NCI-H524 (cell line): ENCODE data around the gene GAPDH.

Experiments used
- DNase-seq, 2 experiments: peaks; one replicate each; lab custom pipeline; 2025; lab: John Stamatoyannopoulos, UW

GAPDH gene

DNA sequence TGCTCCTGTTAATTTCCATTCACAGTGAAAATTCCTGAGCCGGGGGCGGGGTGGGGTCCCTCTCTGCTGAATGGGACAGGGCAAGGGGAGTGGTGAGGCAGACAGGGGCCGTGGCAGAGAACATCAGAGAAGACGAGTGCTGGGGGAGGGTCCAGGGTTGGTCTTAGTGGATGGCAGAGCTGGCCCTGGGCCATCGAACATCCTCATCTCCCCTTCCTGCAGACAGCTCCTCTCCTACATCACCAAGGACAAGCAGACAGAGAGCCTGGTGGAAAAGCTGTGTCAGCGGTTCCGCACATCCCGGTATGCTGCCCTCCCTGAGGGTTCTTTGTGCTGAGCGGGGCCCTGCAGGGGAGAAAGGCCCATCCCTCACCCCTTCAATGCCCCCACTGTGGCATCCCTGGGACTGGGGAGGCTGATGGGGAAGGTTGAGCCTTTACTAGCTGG, 5.0 kb upstream of the GAPDH start:
- DNase-seq: no peak

DNA sequence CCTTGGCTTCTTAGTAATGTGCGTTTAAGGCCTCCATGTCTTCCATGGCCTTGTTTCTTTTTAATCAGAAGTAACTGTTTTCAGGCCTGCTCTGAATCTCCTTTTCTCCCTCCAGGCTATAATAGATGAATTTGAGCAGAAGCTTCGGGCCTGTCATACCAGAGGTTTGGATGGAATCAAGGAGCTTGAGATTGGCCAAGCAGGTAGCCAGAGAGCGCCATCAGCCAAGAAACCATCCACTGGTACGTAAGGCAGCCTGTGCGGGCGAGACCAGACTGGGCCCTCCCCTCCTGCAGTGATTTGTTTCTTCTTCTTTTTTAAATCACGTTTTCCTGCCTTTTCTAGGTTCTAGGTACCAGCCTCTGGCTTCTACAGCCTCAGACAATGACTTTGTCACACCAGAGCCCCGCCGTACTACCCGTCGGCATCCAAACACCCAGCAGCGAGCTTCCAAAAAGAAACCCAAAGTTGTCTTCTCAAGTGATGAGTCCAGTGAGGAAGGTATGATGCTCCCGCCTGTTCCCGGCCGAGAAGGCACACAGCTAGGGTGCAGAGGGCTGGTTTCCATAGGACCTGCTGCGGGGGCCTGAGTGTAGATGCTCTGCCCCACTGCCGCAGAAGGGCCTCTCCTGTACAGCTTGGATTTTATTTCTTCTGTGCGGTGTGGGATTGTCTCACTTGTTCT, 3.6 kb upstream of the GAPDH start:
- DNase-seq: no peak

DNA sequence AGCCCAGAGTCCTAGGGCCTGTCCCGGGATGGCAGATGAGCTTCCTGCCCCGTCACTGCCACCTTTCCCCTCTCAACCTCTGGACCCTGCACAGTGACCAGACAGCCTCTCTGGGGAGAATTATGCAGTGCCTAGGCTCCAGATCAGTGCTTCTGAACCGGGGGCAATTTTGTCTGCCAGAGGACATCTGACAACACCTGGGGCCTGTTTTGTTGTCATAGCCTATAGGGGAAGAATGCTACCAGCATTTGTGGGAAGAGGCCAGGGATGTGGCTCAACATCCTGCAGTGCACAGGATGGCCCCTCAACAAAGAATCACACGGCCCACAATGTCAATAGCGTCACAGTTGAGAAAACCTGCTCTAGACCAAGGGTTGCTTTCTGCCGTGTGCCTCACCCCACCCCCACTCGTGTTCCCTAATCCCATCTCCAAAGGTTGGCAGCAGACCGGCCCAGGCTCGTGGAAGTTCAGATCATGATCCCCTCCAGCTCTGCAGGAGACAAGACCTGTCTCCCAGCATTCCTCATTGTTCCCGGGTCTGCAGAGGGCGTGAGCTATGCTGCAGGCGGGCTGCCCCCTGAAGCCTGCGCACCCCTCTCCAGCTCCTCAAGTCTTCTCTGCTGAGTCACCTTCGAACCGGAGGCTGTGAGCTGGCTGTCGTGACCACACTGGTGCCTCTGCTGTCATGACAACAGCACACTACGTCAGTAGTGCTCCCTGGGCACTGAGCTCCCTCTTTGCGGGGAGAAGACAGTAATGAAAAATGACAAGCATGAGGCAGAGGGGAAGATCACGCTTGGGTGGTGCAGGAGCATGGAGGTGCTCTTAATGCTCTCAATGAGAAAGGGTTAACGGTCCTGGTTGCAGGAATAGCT, 2.0 kb upstream of the GAPDH start:
- DNase-seq: peak in 1 of 2 experiments; percentile 56

DNA sequence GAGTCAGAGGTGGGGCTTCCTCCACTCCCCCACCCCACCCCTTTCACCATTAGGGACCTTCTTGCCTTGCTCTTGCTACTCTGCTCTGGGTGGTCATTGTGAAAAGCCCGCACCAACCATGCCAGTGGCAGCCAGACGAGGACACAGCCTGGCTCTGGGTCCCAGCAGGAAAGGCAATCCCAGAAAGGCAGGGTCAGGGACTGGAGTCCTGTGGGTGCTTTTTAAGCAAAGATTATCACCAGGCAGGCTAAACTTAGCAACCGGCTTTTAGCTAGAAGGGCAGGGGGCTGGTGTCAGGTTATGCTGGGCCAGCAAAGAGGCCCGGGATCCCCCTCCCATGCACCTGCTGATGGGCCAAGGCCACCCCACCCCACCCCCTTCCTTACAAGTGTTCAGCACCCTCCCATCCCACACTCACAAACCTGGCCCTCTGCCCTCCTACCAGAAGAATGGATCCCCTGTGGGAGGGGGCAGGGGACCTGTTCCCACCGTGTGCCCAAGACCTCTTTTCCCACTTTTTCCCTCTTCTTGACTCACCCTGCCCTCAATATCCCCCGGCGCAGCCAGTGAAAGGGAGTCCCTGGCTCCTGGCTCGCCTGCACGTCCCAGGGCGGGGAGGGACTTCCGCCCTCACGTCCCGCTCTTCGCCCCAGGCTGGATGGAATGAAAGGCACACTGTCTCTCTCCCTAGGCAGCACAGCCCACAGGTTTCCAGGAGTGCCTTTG, 1.2 kb upstream of the GAPDH start:
- DNase-seq: peak; percentile 39 to 75

DNA sequence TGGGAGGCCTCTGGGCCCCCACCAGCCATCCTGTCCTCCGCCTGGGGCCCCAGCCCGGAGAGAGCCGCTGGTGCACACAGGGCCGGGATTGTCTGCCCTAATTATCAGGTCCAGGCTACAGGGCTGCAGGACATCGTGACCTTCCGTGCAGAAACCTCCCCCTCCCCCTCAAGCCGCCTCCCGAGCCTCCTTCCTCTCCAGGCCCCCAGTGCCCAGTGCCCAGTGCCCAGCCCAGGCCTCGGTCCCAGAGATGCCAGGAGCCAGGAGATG, 729 bp upstream of the GAPDH start:
- no peak for DNase-seq

DNA sequence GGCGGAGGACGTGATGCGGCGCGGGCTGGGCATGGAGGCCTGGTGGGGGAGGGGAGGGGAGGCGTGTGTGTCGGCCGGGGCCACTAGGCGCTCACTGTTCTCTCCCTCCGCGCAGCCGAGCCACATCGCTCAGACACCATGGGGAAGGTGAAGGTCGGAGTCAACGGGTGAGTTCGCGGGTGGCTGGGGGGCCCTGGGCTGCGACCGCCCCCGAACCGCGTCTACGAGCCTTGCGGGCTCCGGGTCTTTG, 303 bp downstream of the GAPDH start:
- peak in 1 of 2 experiments; percentile 57 for DNase-seq

DNA sequence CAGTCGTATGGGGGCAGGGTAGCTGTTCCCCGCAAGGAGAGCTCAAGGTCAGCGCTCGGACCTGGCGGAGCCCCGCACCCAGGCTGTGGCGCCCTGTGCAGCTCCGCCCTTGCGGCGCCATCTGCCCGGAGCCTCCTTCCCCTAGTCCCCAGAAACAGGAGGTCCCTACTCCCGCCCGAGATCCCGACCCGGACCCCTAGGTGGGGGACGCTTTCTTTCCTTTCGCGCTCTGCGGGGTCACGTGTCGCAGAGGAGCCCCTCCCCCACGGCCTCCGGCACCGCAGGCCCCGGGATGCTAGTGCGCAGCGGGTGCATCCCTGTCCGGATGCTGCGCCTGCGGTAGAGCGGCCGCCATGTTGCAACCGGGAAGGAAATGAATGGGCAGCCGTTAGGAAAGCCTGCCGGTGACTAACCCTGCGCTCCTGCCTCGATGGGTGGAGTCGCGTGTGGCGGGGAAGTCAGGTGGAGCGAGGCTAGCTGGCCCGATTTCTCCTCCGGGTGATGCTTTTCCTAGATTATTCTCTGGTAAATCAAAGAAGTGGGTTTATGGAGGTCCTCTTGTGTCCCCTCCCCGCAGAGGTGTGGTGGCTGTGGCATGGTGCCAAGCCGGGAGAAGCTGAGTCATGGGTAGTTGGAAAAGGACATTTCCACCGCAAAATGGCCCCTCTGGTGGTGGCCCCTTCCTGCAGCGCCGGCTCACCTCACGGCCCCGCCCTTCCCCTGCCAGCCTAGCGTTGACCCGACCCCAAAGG, 804 bp downstream of the GAPDH start:
- DNase-seq: peak; percentile 51 to 57

DNA sequence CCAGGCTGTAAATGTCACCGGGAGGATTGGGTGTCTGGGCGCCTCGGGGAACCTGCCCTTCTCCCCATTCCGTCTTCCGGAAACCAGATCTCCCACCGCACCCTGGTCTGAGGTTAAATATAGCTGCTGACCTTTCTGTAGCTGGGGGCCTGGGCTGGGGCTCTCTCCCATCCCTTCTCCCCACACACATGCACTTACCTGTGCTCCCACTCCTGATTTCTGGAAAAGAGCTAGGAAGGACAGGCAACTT, 1.3 kb downstream of the GAPDH start:
- no peak for DNase-seq

DNA sequence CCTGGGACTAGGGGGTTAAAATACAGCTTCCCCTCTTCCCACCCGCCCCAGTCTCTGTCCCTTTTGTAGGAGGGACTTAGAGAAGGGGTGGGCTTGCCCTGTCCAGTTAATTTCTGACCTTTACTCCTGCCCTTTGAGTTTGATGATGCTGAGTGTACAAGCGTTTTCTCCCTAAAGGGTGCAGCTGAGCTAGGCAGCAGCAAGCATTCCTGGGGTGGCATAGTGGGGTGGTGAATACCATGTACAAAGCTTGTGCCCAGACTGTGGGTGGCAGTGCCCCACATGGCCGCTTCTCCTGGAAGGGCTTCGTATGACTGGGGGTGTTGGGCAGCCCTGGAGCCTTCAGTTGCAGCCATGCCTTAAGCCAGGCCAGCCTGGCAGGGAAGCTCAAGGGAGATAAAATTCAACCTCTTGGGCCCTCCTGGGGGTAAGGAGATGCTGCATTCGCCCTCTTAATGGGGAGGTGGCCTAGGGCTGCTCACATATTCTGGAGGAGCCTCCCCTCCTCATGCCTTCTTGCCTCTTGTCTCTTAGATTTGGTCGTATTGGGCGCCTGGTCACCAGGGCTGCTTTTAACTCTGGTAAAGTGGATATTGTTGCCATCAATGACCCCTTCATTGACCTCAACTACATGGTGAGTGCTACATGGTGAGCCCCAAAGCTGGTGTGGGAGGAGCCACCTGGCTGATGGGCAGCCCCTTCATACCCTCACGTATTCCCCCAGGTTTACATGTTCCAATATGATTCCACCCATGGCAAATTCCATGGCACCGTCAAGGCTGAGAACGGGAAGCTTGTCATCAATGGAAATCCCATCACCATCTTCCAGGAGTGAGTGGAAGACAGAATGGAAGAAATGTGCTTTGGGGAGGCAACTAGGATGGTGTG, 1.9 kb downstream of the GAPDH start:
- DNase-seq: no peak

DNA sequence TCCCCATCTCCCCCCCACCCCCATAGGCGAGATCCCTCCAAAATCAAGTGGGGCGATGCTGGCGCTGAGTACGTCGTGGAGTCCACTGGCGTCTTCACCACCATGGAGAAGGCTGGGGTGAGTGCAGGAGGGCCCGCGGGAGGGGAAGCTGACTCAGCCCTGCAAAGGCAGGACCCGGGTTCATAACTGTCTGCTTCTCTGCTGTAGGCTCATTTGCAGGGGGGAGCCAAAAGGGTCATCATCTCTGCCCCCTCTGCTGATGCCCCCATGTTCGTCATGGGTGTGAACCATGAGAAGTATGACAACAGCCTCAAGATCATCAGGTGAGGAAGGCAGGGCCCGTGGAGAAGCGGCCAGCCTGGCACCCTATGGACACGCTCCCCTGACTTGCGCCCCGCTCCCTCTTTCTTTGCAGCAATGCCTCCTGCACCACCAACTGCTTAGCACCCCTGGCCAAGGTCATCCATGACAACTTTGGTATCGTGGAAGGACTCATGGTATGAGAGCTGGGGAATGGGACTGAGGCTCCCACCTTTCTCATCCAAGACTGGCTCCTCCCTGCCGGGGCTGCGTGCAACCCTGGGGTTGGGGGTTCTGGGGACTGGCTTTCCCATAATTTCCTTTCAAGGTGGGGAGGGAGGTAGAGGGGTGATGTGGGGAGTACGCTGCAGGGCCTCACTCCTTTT, 2.7 kb downstream of the GAPDH start:
- DNase-seq: no peak

DNA sequence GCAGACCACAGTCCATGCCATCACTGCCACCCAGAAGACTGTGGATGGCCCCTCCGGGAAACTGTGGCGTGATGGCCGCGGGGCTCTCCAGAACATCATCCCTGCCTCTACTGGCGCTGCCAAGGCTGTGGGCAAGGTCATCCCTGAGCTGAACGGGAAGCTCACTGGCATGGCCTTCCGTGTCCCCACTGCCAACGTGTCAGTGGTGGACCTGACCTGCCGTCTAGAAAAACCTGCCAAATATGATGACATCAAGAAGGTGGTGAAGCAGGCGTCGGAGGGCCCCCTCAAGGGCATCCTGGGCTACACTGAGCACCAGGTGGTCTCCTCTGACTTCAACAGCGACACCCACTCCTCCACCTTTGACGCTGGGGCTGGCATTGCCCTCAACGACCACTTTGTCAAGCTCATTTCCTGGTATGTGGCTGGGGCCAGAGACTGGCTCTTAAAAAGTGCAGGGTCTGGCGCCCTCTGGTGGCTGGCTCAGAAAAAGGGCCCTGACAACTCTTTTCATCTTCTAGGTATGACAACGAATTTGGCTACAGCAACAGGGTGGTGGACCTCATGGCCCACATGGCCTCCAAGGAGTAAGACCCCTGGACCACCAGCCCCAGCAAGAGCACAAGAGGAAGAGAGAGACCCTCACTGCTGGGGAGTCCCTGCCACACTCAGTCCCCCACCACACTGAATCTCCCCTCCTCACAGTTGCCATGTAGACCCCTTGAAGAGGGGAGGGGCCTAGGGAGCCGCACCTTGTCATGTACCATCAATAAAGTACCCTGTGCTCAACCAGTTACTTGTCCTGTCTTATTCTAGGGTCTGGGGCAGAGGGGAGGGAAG, 3.5 kb downstream of the GAPDH start:
- DNase-seq: peak; percentile 56 to 73

DNA sequence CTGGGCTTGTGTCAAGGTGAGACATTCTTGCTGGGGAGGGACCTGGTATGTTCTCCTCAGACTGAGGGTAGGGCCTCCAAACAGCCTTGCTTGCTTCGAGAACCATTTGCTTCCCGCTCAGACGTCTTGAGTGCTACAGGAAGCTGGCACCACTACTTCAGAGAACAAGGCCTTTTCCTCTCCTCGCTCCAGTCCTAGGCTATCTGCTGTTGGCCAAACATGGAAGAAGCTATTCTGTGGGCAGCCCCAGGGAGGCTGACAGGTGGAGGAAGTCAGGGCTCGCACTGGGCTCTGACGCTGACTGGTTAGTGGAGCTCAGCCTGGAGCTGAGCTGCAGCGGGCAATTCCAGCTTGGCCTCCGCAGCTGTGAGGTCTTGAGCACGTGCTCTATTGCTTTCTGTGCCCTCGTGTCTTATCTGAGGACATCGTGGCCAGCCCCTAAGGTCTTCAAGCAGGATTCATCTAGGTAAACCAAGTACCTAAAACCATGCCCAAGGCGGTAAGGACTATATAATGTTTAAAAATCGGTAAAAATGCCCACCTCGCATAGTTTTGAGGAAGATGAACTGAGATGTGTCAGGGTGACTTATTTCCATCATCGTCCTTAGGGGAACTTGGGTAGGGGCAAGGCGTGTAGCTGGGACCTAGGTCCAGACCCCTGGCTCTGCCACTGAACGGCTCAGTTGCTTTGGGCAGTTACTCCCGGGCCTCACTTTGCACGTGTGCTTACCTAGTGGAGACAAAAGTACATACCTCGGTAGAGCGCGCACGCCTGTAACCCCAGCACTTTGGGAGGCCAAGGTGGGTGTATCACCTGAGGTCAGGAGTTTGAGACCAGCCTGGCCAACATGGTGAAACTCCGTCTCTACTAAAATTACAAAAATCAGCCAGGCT, 4.3 kb downstream of the GAPDH start:
- peak in 1 of 2 experiments; percentile 35 for DNase-seq

DNA sequence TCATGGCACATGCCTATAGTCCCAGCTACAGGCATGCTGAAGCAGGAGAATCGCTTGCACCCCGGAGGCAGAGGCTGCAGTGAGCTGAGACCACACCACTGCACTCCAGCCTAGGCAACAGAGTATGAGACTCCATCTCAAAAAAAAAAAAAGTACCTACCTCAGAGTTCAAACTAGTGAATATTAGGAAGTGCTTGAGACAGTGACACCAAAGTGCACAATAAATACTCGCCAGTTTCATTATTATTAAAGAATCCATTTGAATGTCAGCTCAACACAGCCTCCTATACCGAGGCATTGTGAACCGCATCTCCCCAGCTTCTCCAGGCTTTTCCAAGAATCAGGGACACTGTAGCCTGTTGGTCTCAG, 5.0 kb downstream of the GAPDH start:
- DNase-seq: no peak

DNA sequence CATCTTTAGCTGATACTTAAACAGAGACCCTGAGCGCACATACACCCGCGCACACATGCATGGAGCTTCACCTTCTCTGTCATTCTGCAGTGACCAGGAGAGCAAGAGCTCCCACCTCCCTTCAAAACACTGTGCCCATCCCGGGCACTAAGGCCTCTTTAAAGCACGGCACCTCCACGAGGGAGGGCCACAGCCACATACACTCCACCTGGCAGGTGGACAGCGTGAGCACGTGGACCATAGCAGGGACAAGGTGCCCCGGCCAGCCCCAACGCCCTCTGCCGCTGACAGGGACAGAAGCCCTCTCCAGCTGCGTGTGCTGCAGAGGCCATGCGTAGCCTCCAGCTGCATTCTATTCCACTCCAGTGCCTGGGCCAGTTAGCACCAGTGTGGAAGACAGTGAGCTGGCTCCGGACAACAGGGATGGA, 5.4 kb downstream of the GAPDH start:
- peak in 1 of 2 experiments; percentile 34 for DNase-seq

DNA sequence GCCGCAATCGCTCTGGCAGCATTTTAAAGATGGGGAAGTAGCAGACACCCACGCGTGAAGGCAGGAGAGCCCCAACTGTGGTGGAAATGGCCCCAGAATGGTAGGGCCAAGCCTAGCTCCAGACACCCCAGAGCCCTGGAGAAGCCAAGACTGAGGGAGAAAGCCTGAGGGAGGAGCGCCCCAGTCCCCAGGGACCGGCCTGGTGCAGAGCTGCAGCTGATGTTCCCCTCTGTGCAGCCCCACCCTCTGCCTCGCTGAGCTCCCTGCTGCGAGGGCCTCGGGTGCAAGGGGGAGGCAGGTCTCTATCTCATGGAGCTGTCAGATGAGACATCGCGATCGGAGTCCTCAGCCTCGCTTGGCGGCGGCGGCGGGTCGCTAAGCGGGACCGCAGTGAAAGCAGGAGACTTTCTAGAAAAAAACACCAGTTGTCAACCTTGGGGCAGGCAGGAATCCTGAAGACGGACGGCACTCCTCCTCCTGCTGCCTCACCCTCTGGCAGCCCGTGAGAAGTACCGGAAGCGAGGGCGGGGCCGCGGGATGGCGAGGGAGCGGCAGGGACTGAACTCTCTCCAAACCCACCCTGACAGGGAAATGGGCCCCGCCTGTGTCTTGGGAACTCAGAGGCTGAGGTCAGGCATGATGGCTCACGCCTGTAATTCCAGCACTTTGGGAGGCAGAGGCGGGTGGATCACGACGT, 6.0 kb downstream of the GAPDH start:
- DNase-seq: peak; percentile 20 to 61

DNA sequence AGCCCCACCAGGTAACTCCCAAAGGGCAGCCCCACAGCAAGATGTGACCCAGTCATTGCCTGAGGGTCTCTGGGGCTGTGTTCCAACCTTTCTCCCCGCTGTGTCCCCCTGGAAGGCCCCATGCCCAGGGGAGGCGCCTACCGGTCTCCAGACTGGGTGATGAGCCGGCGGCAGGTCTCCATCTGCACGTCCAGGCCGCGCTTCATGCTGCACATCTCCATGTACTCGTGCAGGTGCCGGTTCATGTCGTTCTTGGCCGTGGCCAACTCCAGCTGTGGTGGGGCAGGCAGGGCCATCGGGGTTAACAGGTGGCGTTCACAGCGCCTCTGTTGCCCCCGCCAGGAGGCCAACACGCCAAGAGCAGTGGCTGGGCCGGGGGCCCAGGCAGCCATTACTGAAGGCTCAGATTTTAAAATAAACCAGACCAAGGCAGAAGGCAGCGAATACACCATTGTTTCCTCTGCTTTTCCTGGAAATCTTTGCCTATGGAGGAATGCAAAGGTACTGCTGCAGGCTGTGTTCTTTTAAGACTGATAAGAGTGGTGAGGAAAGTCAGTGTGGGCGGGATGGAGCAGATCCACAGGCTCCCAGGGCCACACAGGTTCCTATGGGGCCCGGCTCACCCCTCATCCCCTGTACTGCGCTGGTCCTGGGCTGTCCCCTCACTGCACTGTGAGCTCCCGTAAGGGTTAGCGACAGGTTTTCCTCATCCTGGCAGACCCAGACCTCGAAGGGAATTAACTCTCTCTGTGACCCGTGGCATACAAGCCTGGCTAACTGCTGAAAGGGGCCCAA, 7.3 kb downstream of the GAPDH start:
- no peak for DNase-seq

DNA sequence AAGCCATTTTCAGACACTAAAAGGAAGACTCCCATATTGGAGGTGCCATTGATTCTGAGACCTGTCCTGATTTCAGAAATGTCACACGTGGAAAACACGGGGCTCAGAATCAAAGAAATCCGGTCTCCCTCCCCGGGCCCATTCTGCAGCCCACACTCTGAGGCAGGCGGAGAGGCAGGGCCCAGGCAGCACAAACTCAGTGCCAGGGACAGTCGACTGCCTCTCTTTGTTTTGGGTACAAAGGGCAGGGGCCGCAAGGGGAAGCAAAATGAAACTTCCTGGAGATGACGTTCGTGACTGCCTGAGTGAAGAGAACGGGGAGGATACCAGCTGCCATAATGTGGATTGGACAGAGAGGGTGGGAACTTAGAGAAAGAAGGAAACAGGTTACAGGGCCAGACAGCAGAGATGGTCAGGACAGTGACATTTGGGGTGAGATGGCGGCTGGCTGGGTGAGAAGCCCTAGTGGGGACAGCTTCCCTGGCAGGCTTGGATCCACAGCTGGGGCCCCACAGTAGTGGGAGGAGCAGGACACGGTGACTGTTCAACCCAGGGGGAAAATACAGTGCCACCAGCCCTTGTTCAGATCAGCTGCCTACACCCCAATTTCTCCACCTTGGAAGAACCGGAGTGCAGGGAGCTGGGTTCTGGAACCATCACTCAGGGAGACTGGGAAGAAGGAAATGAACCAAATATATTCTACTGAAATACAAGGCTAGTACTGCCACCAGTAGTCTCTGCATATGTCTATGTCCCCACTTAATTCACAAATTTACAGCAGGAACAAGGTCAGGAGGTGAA, 8.1 kb downstream of the GAPDH start:
- DNase-seq: no peak
